ENCODE measurements around the gene SEZ6. TPM values are rescaled to one million over a fixed set of nuclear protein-coding genes. Genes with fewer than 3 reads are reported as not detected.

Gene SEZ6
- total and polyA plus RNA-seq, 3 experiments from 2014 or later: 1.6 TPM; not detected in 2

- H3K4me3 ChIP-seq (ENCODE audit: low read length): no peak overlapping the region
- H3K27ac Mint-ChIP-seq: no peak overlapping the region
- no peak overlapping the region for H3K27ac ChIP-seq (ENCODE audit: low read depth, low read length)
- H3K36me3 ChIP-seq (ENCODE audit: insufficient read depth, low read length): no peaks in the 10 kb centered on the region
- no peaks in the 10 kb centered on the region for H3K27me3 ChIP-seq (ENCODE audit: insufficient read depth, low read length, poor library complexity, severe bottlenecking)
- CTCF ChIA-PET: no interaction called here
- DNase-seq: no peak
- H3K4me3 Mint-ChIP-seq: no peak overlapping the region
- H3K9me3 ChIP-seq (ENCODE audit: low read length): no peaks in the 10 kb centered on the region
- no peaks in the 10 kb centered on the region for H3K4me1 ChIP-seq (ENCODE audit: insufficient read depth, low read length)
- no peaks in the 10 kb centered on the region for H3K36me3 Mint-ChIP-seq
- H3K9me3 Mint-ChIP-seq: peaks cover 3 to 6% (median 4%) of the 10 kb centered on the region in 5 donors
- POLR2A ChIA-PET: no interaction called here
- peaks cover 16 to 22% of the 10 kb centered on the region in 2 donors for H3K27me3 Mint-ChIP-seq
- H3K4me1 Mint-ChIP-seq: peaks cover 0 to 6% (median 3%) of the 10 kb centered on the region in 3 donors
These were observed 34.1 kb upstream of the SEZ6 start for GRCh38 chr17:29039764-29040598.

DNA sequence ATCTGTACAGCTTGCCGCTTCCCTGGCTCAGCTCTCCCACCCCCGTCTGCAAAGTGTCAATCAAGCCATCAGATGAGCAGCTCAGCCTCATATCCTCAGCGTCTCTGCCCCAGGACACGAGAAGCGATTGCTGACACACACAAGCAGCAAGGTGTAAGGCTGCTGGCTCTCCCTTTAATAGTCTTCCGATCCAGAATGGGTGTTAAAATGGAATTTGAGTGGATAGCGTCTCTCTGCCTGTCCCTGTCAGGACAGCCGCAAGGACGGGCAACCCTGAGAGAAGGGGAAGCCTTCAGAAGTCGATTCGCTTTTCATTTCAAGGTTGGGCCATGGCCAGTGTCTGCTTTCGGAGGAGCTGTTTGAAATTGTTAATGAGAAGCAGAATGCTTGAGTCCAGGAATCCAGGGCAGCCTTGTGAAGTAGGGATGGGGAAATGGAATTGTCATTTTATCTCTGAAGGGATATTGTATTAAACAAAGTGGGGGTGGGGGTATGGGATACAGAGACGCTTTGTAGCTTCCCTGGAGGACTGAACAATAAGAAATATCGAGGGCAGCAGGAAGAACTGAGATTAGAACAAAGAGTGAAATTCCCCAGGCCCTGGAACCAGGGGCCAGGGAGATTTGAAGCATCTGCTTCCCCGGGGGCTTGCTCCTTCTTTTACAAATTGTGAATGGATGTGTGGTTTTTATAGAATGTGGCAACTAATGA, 32.4 kb upstream of the SEZ6 start:
- no peak overlapping the region for H3K27ac Mint-ChIP-seq
- POLR2A ChIA-PET: no interaction called here
- no peaks in the 10 kb centered on the region for H3K4me1 ChIP-seq (ENCODE audit: insufficient read depth, low read length)
- H3K36me3 Mint-ChIP-seq: no peaks in the 10 kb centered on the region
- peaks cover 0 to 6% (median 3%) of the 10 kb centered on the region in 3 donors for H3K4me1 Mint-ChIP-seq
- CTCF ChIA-PET: interaction anchor here (1.4 kb wide), 1 partner anchor 19 kb away, joined by 3 read pairs; no protein-coding TSS in a partner anchor
- H3K27me3 ChIP-seq (ENCODE audit: insufficient read depth, low read length, poor library complexity, severe bottlenecking): peaks cover 4% of the 10 kb centered on the region
- H3K27ac ChIP-seq (ENCODE audit: low read depth, low read length): no peak overlapping the region
- no peaks in the 10 kb centered on the region for H3K36me3 ChIP-seq (ENCODE audit: insufficient read depth, low read length)
- no peak for DNase-seq
- peaks cover 3 to 16% (median 14%) of the 10 kb centered on the region in 5 donors for H3K9me3 Mint-ChIP-seq
- no peak overlapping the region for H3K4me3 Mint-ChIP-seq
- H3K27me3 Mint-ChIP-seq: peaks cover 29 to 35% of the 10 kb centered on the region in 2 donors
- H3K9me3 ChIP-seq (ENCODE audit: low read length): no peaks in the 10 kb centered on the region
- H3K4me3 ChIP-seq (ENCODE audit: low read length): no peak overlapping the region

- Mint-ChIP-seq H3K4me3 (no peak overlapping the region), H3K27me3 (peaks cover 34 to 38% of the 10 kb centered on the region in 2 donors), H3K27ac (no peak overlapping the region), H3K9me3 (peaks cover 3 to 16% (median 14%) of the 10 kb centered on the region in 5 donors), H3K4me1 (peaks cover 0 to 5% (median 3%) of the 10 kb centered on the region in 3 donors), H3K36me3 (no peaks in the 10 kb centered on the region)
- Histone ChIP-seq H3K36me3 (ENCODE audit: insufficient read depth, low read length) (no peaks in the 10 kb centered on the region), H3K27ac (ENCODE audit: low read depth, low read length) (no peak overlapping the region), H3K27me3 (ENCODE audit: insufficient read depth, low read length, poor library complexity, severe bottlenecking) (peaks cover 4% of the 10 kb centered on the region), H3K9me3 (ENCODE audit: low read length) (no peaks in the 10 kb centered on the region), H3K4me1 (ENCODE audit: insufficient read depth, low read length) (no peaks in the 10 kb centered on the region), H3K4me3 (ENCODE audit: low read length) (no peak overlapping the region)
- CTCF ChIA-PET: no interaction called here
- no peak for DNase-seq
- POLR2A ChIA-PET: no interaction called here
These were observed 31.9 kb upstream of the SEZ6 start for GRCh38 chr17:29037739-29038084.

DNA sequence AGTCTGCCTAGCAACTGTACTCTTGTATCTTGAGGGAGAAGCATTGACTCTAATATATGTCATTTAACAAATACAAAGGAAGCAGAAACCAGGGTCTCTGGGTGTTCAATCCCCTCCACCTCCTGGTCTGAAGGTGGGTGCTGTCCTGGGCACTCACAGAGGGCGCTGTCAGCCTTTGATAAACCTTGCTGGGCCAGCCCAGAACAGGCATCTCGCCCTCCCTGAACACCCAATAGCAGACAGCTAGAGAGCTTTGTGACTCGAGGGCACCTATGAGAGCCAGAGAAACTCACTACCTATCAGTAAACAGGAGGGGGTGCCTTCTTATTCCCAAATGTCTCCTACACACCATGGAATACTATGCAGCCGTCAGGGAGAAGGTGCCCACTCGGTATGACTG, 30.8 kb upstream of the SEZ6 start:
- Histone ChIP-seq H3K9me3 (ENCODE audit: low read length) (no peaks in the 10 kb centered on the region), H3K27me3 (ENCODE audit: insufficient read depth, low read length, poor library complexity, severe bottlenecking) (peaks cover 4% of the 10 kb centered on the region), H3K27ac (ENCODE audit: low read depth, low read length) (no peak overlapping the region), H3K36me3 (ENCODE audit: insufficient read depth, low read length) (no peaks in the 10 kb centered on the region), H3K4me3 (ENCODE audit: low read length) (no peak overlapping the region), H3K4me1 (ENCODE audit: insufficient read depth, low read length) (no peaks in the 10 kb centered on the region)
- Mint-ChIP-seq H3K27ac (peak overlapping the region in 1 of 8 donors; percentile 40), H3K27me3 (peaks cover 43 to 47% of the 10 kb centered on the region in 2 donors), H3K36me3 (peaks cover 0 to under 1% (median 0%) of the 10 kb centered on the region in 3 donors), H3K4me1 (no peaks in the 10 kb centered on the region), H3K9me3 (peaks cover 3 to 16% (median 14%) of the 10 kb centered on the region in 5 donors), H3K4me3 (no peak overlapping the region)
- no peak for DNase-seq
- POLR2A ChIA-PET: no interaction called here
- CTCF ChIA-PET: no interaction called here

- no peaks in the 10 kb centered on the region for H3K36me3 ChIP-seq (ENCODE audit: insufficient read depth, low read length)
- H3K9me3 Mint-ChIP-seq: peaks cover 3 to 16% (median 14%) of the 10 kb centered on the region in 5 donors
- peaks cover 4% of the 10 kb centered on the region for H3K27me3 ChIP-seq (ENCODE audit: insufficient read depth, low read length, poor library complexity, severe bottlenecking)
- H3K4me3 Mint-ChIP-seq: no peak overlapping the region
- no peaks in the 10 kb centered on the region for H3K4me1 ChIP-seq (ENCODE audit: insufficient read depth, low read length)
- ChIA-PET POLR2A (no interaction called here), CTCF (interaction anchor here (1.3 kb wide), 1 partner anchor 56 kb away, joined by 3 read pairs; no protein-coding TSS in a partner anchor)
- no peak overlapping the region for H3K4me3 ChIP-seq (ENCODE audit: low read length)
- DNase-seq: no peak
- peaks cover 0 to 4% (median 0%) of the 10 kb centered on the region in 3 donors for H3K36me3 Mint-ChIP-seq
- no peaks in the 10 kb centered on the region for H3K4me1 Mint-ChIP-seq
- H3K27ac Mint-ChIP-seq: no peak overlapping the region
- no peak overlapping the region for H3K27ac ChIP-seq (ENCODE audit: low read depth, low read length)
- H3K9me3 ChIP-seq (ENCODE audit: low read length): no peaks in the 10 kb centered on the region
- H3K27me3 Mint-ChIP-seq: peaks cover 52 to 58% of the 10 kb centered on the region in 2 donors
These were observed 28.7 kb upstream of the SEZ6 start for GRCh38 chr17:29034510-29034909.

DNA sequence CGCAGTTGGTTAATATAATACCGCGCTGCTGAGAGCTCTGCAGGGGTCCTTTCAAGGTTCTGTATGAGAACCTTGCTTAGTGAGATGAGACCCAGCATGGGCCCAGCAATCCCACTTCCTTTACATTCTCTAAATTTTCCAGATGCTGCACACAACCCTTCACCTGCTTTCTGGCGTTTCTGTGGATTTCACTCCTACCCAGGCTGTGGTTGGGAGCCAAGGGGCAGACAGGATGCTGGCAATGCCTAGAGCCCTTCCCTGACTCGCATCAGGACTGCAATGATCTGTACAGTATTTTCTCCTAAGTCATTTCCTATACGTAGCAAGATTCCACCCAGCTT, 27.0 kb upstream of the SEZ6 start:
- Histone ChIP-seq H3K27me3 (ENCODE audit: insufficient read depth, low read length, poor library complexity, severe bottlenecking) (peaks cover 4% of the 10 kb centered on the region), H3K4me1 (ENCODE audit: insufficient read depth, low read length) (no peaks in the 10 kb centered on the region), H3K4me3 (ENCODE audit: low read length) (no peak overlapping the region), H3K27ac (ENCODE audit: low read depth, low read length) (no peak overlapping the region), H3K36me3 (ENCODE audit: insufficient read depth, low read length) (no peaks in the 10 kb centered on the region), H3K9me3 (ENCODE audit: low read length) (no peaks in the 10 kb centered on the region)
- no peak for DNase-seq
- Mint-ChIP-seq H3K4me1 (no peaks in the 10 kb centered on the region), H3K36me3 (peaks cover 0 to 4% (median 0%) of the 10 kb centered on the region in 3 donors), H3K27me3 (peaks cover 54 to 66% of the 10 kb centered on the region in 2 donors), H3K4me3 (no peak overlapping the region), H3K9me3 (peaks cover 3 to 16% (median 14%) of the 10 kb centered on the region in 5 donors), H3K27ac (no peak overlapping the region)
- ChIA-PET CTCF (no interaction called here), POLR2A (no interaction called here)

DNA sequence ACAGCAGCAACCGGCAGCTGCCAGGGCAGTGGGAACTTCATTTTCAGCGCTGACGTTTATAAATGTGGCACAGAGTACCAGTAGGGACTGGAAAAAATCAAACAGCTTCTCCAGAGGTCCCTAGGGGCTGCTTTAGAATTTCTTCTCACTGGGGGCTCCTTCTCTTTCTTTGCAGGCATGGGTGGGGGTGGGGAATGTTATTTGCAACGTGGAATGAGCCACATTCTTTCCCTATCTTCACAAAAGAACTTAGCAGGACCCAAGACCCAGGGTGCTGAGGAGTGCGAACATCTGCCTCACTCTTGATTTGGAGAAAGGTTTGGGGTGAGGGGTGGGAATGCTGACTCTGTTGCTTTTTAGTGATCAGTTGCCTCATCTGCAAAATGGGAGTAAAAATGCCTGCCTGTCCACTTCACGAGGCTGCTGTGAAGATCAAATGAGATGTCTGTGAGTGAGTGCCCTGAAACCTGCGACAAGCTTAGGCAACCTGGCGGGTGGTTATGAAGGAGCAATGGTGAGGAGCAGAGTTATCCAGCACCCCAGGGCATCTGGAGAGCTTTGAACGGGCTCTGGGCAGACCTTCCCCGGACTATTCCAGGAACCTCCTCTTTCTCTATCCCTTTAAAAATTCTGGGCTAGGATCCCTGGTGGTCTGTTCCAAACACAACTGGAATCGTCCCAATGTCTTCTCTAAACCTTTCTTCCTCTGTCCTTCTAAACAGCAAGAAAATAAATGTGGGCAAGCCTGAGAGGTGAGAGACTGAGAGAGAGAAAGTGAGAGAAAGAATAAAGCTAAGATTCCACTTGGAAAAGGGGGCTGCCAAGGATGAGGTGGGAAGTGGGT, 26.4 kb upstream of the SEZ6 start:
- CTCF ChIA-PET: no interaction called here

More for the DNA sequence above, 26.4 kb upstream of the SEZ6 start:
- POLR2A ChIA-PET: no interaction called here
- no peaks in the 10 kb centered on the region for H3K4me1 ChIP-seq (ENCODE audit: insufficient read depth, low read length)
- H3K27ac Mint-ChIP-seq: peak overlapping the region in 1 of 8 donors; percentile 25
- H3K27me3 ChIP-seq (ENCODE audit: insufficient read depth, low read length, poor library complexity, severe bottlenecking): peaks cover 4% of the 10 kb centered on the region
- H3K9me3 ChIP-seq (ENCODE audit: low read length): no peaks in the 10 kb centered on the region
- DNase-seq: no peak
- H3K4me3 ChIP-seq (ENCODE audit: low read length): no peak overlapping the region
- H3K27me3 Mint-ChIP-seq: peaks cover 56 to 68% of the 10 kb centered on the region in 2 donors
- H3K36me3 Mint-ChIP-seq: peaks cover 0 to 4% (median 0%) of the 10 kb centered on the region in 3 donors
- H3K9me3 Mint-ChIP-seq: peaks cover 3 to 16% (median 14%) of the 10 kb centered on the region in 5 donors
- H3K4me3 Mint-ChIP-seq: no peak overlapping the region
- no peaks in the 10 kb centered on the region for H3K4me1 Mint-ChIP-seq
- no peaks in the 10 kb centered on the region for H3K36me3 ChIP-seq (ENCODE audit: insufficient read depth, low read length)
- no peak overlapping the region for H3K27ac ChIP-seq (ENCODE audit: low read depth, low read length)
